Right ventricle myocardium superior (tissue), 1 donor: ENCODE measurements around the gene MAPK11. TPM values are rescaled to one million over a fixed set of nuclear protein-coding genes. Genes with fewer than 3 reads are reported as not detected.
A peak's percentile ranks its signal among the peaks of the same experiment; 100 is the strongest.

ENCODE experiments used
- ATAC-seq: fragments of 200-7000 bp; cut with Tn5 transposase; one replicate; pipeline ENCODE4 v1.9.1; 2020; ENCODE audit warnings: mild to moderate bottlenecking; ENCODE audit not compliant: poor library complexity
- DNase-seq: peaks from one replicate; pipeline ENCODE4 v3.0.0-alpha.2; 2020
- intact Hi-C: fragments of 100-400 bp; cut with DNase I; formaldehyde crosslinking; loops from one replicate; pipeline ENCODE4 v1.11.2; 2022
- total RNA-seq: library from RNA; stranded (reverse); fragmentation: NEBNext Ultra II Directional; extraction: Animal tissue kit (Norgen Biotek cat#: 25700); gene quantifications from one replicate; pipeline ENCODE4 v1.2.1, GENCODE V29; 2021
- donor health status: DM: no; HTN: yes; CAD: no; lungs with severe emphysema.

MAPK11 gene
- total RNA-seq, 1 donor from 2014 or later, result 8.5 TPM

- ATAC-seq (peak; percentile 63), DNase-seq (peak; percentile 83)
- intact Hi-C loops, result no loop called here
These were observed 650 bp upstream of the MAPK11 start for GRCh38 chr22:50270666-50271394.

GRCh38 chr22:50269573-50269969 is 609 bp downstream of the MAPK11 start:
- ATAC-seq, result no peak
- intact Hi-C loops, result no loop called here
- DNase-seq, result no peak

GRCh38 chr22:50268655-50269113 is 1.5 kb downstream of the MAPK11 start:
- intact Hi-C loops, result no loop called here
- DNase-seq (no peak), ATAC-seq (no peak)

GRCh38 chr22:50267591-50268390 is 2.4 kb downstream of the MAPK11 start:
- peak; percentile 79 for ATAC-seq
- intact Hi-C loops, result no loop called here
- DNase-seq, result peak; percentile 75

GRCh38 chr22:50266994-50267393 is 3.2 kb downstream of the MAPK11 start:
- intact Hi-C loops, result no loop called here
- ATAC-seq (no peak), DNase-seq (no peak)

- DNase-seq, result no peak
- intact Hi-C loops, result no loop called here
- ATAC-seq, result no peak
These were observed 5.1 kb downstream of the MAPK11 start for GRCh38 chr22:50264946-50265669.

- no peak for ATAC-seq
- intact Hi-C loops, result no loop called here
- no peak for DNase-seq
These were observed 6.0 kb downstream of the MAPK11 start for GRCh38 chr22:50264104-50264745.

GRCh38 chr22:50262973-50263617 is 7.1 kb downstream of the MAPK11 start:
- ATAC-seq (no peak), DNase-seq (no peak)
- intact Hi-C loops, result no loop called here

- intact Hi-C loops, result no loop called here
- DNase-seq (no peak), ATAC-seq (no peak)
These were observed 7.7 kb downstream of the MAPK11 start for GRCh38 chr22:50262460-50262911.

- intact Hi-C loops, result no loop called here
- DNase-seq (no peak), ATAC-seq (no peak)
These were observed 8.3 kb downstream of the MAPK11 start, which contains the start of gene MAPK12 for GRCh38 chr22:50261615-50262459. Gene MAPK12 (minus strand): TSS chr22:50261683. CDS start chr22:50261509, 174 bp downstream.

GRCh38 chr22:50260801-50261614 is 9.2 kb downstream of the MAPK11 start:
- ATAC-seq (peak; percentile 4), DNase-seq (peak; percentile 69)
- intact Hi-C loops, result no loop called here

- ATAC-seq, result no peak
- no peak for DNase-seq
- intact Hi-C loops, result no loop called here
These were observed 9.8 kb downstream of the MAPK11 start for GRCh38 chr22:50260434-50260800.

GRCh38 chr22:50259302-50259701 is 10.9 kb downstream of the MAPK11 start:
- intact Hi-C loops, result no loop called here
- no peak for ATAC-seq
- DNase-seq, result no peak

GRCh38 chr22:50258361-50259292 is 11.6 kb downstream of the MAPK11 start:
- DNase-seq (peak; percentile 67), ATAC-seq (peak; percentile 86)
- intact Hi-C loops, result no loop called here

GRCh38 chr22:50257451-50258360 is 12.5 kb downstream of the MAPK11 start:
- ATAC-seq, result peak; percentile 26
- no peak for DNase-seq
- intact Hi-C loops, result no loop called here
